Measurements from ENCODE around the gene CD2BP2. TPM values are rescaled to one million over a fixed set of nuclear protein-coding genes. Genes with fewer than 3 reads are reported as not detected.

CD2BP2 gene
- total RNA-seq, 1 donor from 2014 or later = 29.2 TPM

DNA sequence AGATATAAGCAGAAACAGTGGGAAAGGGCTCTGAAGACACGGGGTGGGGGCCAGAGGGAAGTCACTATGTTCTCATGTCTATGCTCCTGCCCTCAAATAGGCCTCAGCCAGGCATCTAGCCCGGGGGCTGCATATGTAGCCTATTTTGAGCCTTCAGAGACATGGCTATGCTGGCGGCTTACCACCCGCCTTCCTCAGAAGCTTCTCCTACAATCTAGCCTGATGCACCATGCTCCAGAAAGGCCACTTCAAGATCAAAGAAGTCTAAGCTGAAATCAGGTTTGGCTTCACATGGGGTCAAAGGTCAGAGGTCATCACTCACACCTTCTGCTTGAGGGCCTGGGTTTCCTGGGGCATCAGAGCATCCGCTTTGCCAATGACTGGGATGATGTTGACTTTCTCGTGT lies 25.7 kb upstream of the CD2BP2 start:
- no peaks in the 10 kb centered on the region for H3K9me3 ChIP-seq
- TF ChIP-seq, protein P1, sequence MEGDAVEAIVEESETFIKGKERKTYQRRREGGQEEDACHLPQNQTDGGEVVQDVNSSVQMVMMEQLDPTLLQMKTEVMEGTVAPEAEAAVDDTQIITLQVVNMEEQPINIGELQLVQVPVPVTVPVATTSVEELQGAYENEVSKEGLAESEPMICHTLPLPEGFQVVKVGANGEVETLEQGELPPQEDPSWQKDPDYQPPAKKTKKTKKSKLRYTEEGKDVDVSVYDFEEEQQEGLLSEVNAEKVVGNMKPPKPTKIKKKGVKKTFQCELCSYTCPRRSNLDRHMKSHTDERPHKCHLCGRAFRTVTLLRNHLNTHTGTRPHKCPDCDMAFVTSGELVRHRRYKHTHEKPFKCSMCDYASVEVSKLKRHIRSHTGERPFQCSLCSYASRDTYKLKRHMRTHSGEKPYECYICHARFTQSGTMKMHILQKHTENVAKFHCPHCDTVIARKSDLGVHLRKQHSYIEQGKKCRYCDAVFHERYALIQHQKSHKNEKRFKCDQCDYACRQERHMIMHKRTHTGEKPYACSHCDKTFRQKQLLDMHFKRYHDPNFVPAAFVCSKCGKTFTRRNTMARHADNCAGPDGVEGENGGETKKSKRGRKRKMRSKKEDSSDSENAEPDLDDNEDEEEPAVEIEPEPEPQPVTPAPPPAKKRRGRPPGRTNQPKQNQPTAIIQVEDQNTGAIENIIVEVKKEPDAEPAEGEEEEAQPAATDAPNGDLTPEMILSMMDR (IDR thresholded peaks at IDR 0.05) = no peak
- no peak for TF ChIP-seq POLR2AphosphoS5 (IDR thresholded peaks at IDR 0.05; ENCODE audit: insufficient read depth in 1 of 2, low read depth in 1 of 2)
- TF ChIP-seq POLR2A (IDR thresholded peaks at IDR 0.05) = no peak
- no peak overlapping the region for H3K27ac ChIP-seq
- intact Hi-C loops (cut with DNase I) = no loop called here
- H3K27me3 ChIP-seq = no peaks in the 10 kb centered on the region
- no peak for DNase-seq (ENCODE audit: extremely low spot score in 2 of 2)
- H3K4me3 ChIP-seq = no peak overlapping the region
- peaks cover 32% of the 10 kb centered on the region for H3K4me1 ChIP-seq
- H3K36me3 ChIP-seq = no peaks in the 10 kb centered on the region

GRCh38 chr16:30380072-30380802 lies 25.1 kb upstream of the CD2BP2 start:
- no peak overlapping the region for H3K4me3 ChIP-seq
- intact Hi-C loops (cut with DNase I) = no loop called here
- no peaks in the 10 kb centered on the region for H3K27me3 ChIP-seq
- H3K36me3 ChIP-seq = no peaks in the 10 kb centered on the region
- TF ChIP-seq, protein P1 (IDR thresholded peaks at IDR 0.05) = no peak
- no peak for TF ChIP-seq POLR2AphosphoS5 (IDR thresholded peaks at IDR 0.05; ENCODE audit: insufficient read depth in 1 of 2, low read depth in 1 of 2)
- TF ChIP-seq POLR2A (IDR thresholded peaks at IDR 0.05) = no peak
- no peak for DNase-seq (ENCODE audit: extremely low spot score in 2 of 2)
- H3K9me3 ChIP-seq = no peaks in the 10 kb centered on the region
- H3K4me1 ChIP-seq = peaks cover 32% of the 10 kb centered on the region
- no peak overlapping the region for H3K27ac ChIP-seq

DNA sequence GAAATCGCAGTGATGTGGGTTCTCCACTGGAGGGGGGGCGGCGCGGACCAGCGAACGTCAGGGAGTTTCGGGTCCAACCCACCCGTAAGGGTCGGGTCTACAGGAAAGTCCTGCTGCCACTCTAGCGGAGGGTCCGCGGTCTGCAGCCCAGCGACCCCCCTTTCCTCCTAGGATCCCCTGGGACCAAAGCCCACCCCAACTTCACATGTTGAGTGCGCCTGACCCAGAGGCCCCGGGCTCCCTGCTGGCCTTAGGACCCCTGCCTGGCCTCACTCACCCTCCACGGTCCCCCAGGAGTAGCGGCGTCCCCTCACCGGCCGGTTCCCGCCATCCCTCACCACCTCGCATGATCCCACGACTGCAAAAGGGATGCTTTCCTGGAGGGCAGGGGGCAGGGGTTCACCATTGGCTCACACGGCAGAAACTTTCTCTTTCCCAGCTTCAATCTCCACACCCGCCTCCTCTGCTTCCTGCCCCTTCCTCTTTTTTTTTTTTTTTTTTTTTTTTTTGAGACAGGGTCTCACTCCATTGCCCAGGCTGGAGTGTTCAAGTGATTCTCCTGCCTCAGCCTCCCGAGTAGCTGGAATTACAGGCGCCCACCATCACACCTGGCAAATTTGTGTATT lies 24.2 kb upstream of the CD2BP2 start:
- peak overlapping the region; percentile 99 for H3K27ac ChIP-seq
- TF ChIP-seq POLR2AphosphoS5 (IDR thresholded peaks at IDR 0.05; ENCODE audit: insufficient read depth in 1 of 2, low read depth in 1 of 2) (no peak), POLR2A (IDR thresholded peaks at IDR 0.05) (no peak)
- TF ChIP-seq, protein P1 (IDR thresholded peaks at IDR 0.05) = no peak
- peaks cover 32% of the 10 kb centered on the region for H3K4me1 ChIP-seq
- no peak for DNase-seq (ENCODE audit: extremely low spot score in 2 of 2)
- no peaks in the 10 kb centered on the region for H3K36me3 ChIP-seq
- H3K9me3 ChIP-seq = no peaks in the 10 kb centered on the region
- peak overlapping the region; percentile 75 to 81 for H3K4me3 ChIP-seq
- no peaks in the 10 kb centered on the region for H3K27me3 ChIP-seq
- intact Hi-C loops (cut with DNase I) = loop anchor here (5.0 to 10.0 kb wide), 2 partner anchors 572 to 1496 kb away; partner anchors contain the start of genes MAZ and ZNF267

DNA sequence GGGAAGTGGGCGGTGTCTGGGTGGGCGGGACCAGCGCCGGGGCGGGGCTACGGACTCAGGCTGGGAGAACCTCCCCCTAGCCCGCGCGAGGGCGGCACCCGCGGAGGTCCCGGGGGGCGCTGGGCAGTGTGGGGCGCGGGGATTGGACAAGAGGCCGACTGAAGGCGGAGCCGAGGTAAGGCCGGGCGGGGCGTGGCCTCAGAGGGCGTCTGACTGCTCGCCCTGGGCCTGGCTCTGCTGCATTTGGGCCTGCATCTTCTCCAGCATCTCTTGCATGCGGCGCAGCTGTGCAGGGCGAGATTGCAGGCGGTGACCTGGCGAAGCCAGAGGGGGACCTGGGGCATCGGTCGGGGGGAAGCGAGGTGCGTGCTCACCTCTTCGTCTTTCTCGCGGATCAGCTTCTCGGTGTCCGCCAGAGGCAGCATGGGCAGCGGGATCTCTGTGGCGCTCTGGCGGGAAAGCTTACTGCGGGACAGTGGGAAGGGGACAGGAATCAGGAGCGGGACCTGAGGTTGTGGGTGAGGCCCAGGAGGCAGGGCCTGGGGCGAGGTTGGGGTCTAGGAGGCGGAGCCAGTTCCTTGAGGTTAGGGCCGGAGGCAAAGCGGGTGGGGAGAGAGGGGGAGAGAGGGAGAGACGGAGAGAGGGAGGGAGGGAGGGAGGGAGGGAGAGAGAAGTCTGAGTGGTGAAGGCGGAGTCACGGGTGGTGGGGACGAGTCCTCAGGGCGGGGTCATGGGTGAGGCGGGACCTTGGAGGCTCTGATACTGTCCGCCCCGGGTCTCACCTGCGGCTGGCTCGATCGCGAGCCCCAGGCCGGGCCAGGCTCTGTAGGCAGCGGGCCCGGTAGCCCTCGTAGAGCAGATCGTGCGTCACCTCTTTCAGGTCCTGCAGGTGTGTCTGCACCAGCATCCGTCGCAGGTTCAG lies 23.4 kb upstream of the CD2BP2 start:
- H3K27me3 ChIP-seq = no peaks in the 10 kb centered on the region
- no peaks in the 10 kb centered on the region for H3K36me3 ChIP-seq
- peak; percentile 91 to 99 for DNase-seq (ENCODE audit: extremely low spot score in 2 of 2)
- intact Hi-C loops (cut with DNase I) = loop anchor here (5.0 to 10.0 kb wide), 2 partner anchors 571 to 1496 kb away; partner anchors contain the start of genes MAZ and ZNF267
- TF ChIP-seq POLR2AphosphoS5 (IDR thresholded peaks at IDR 0.05; ENCODE audit: insufficient read depth in 1 of 2, low read depth in 1 of 2) (peak; percentile 42 to 92), POLR2A (IDR thresholded peaks at IDR 0.05) (peak in 1 of 2 donors; percentile 68)
- TF ChIP-seq, protein P1 (IDR thresholded peaks at IDR 0.05) = no peak
- H3K4me1 ChIP-seq = peaks cover 32% of the 10 kb centered on the region
- H3K4me3 ChIP-seq = peak overlapping the region; percentile 75 to 81
- peak overlapping the region; percentile 99 for H3K27ac ChIP-seq
- no peaks in the 10 kb centered on the region for H3K9me3 ChIP-seq

Data from vagina (tissue), 2 donors.